Naive B cell (primary cell): ENCODE measurements around the gene SH3BGRL. TPM values are rescaled to one million over a fixed set of nuclear protein-coding genes. Genes with fewer than 3 reads are reported as not detected.

Source experiments
- ATAC-seq, 2 donors: fragments of 150-1000 bp; cut with Tn5 transposase; 2 replicates each; pipeline ENCODE4 v1.10.0; 2021; ENCODE audit warnings: low read depth in 2 of 2, mild to moderate bottlenecking in 2 of 2, moderate library complexity in 2 of 2
- DNase-seq: peaks from one replicate; pipeline ENCODE4 v3.0.0; 2022
- H3K27ac Mint-ChIP-seq, 6 donors: one replicate each; pipeline ENCODE4 v1.8.0; 2020 to 2022; ENCODE audit warnings: mild to moderate bottlenecking in 6 of 6, mixed read lengths in 6 of 6, moderate library complexity in 5 of 6, inconsistent platforms in 2 of 6
- H3K27me3 Mint-ChIP-seq, 3 donors: one replicate each; pipeline ENCODE4 v1.8.0; 2021 to 2022; ENCODE audit warnings: mixed read lengths in 3 of 3, mild to moderate bottlenecking in 1 of 3
- H3K36me3 Mint-ChIP-seq, 2 donors: one replicate each; pipeline ENCODE4 v1.8.0; 2020 to 2022; ENCODE audit warnings: mixed read lengths in 2 of 2, inconsistent platforms in 1 of 2, mild to moderate bottlenecking in 1 of 2
- H3K4me1 Mint-ChIP-seq, 3 donors: one replicate each; pipeline ENCODE4 v1.8.0; 2020 to 2022; ENCODE audit warnings: mixed read lengths in 3 of 3, inconsistent platforms in 1 of 3, mild to moderate bottlenecking in 1 of 3, moderate library complexity in 1 of 3
- H3K4me3 Mint-ChIP-seq, 8 donors: one replicate each; pipeline ENCODE4 v1.8.0; 2020 to 2022; ENCODE audit warnings: mild to moderate bottlenecking in 8 of 8, mixed read lengths in 8 of 8, moderate library complexity in 8 of 8, inconsistent platforms in 2 of 8
- H3K9me3 Mint-ChIP-seq, 7 donors: one replicate each; pipeline ENCODE4 v1.8.0; 2020 to 2022; ENCODE audit warnings: mixed read lengths in 7 of 7, mild to moderate bottlenecking in 5 of 7, inconsistent platforms in 2 of 7, moderate library complexity in 1 of 7
- polyA plus RNA-seq, 6 donors: library from polyadenylated mRNA; unstranded; fragments of 300-500 nt; fragmentation: Illumina TruSeq; gene quantifications; one replicate each; pipeline ENCODE4 v1.2.3, GENCODE V29; 2021; ENCODE audit warnings: low read depth in 6 of 6

Gene SH3BGRL
- polyA plus RNA-seq, 6 donors from 2014 or later, result 280 to 492 (median 351) TPM

- peaks cover 16 to 29% (median 21%) of the 10 kb centered on the region in 3 donors for H3K4me1 Mint-ChIP-seq
- ATAC-seq (no peak), DNase-seq (no peak)
- H3K9me3 Mint-ChIP-seq, result no peaks in the 10 kb centered on the region
- H3K4me3 Mint-ChIP-seq, result peak overlapping the region in 1 of 8 donors; percentile 13
- H3K27ac Mint-ChIP-seq, result peak overlapping the region in 2 of 6 donors; percentile 1 to 41
- no peaks in the 10 kb centered on the region for H3K27me3 Mint-ChIP-seq
- H3K36me3 Mint-ChIP-seq, result no peaks in the 10 kb centered on the region
Measured at GRCh38 chrX:81229901-81230300, 28.0 kb downstream of the SH3BGRL start.

DNA sequence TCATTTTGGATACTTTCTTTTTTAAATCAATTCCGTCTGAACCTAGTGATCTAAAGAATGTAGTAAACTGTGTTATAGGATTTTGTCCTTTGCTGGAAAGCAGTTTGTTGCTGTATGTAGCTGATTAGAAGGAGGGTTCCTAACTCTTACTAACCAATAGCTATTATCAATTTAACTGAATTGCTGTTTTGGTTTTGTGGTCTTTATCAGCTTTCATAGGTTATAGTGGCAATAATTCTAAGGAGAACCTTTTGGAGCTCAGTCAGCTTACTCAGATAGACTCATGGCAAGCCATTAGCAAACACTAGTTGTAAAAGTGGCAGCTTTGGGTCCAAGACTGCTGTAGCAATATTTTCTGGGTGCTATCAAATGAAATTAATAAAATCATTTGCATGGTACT lies 29.6 kb downstream of the SH3BGRL start:
- Mint-ChIP-seq H3K27me3 (no peaks in the 10 kb centered on the region), H3K4me1 (peaks cover 16 to 28% (median 21%) of the 10 kb centered on the region in 3 donors)

DNA sequence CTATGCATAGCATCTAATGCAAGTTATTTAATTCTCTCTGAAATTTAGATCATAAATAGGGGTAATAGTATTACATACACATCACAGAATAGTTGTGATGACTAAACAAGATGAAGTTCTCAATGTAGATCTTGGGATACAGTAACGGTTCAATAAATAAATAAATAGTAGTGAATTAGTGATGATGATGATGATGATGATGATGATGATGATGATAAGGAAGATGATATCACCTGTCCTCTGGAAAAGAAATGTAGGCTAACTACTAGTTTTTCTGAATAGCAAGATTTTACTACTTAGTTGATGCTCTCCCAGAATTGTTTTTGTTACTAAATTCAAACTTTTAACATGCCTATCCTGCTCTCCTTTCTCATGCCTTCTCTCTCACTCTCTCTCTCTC lies 30.3 kb downstream of the SH3BGRL start:
- ATAC-seq (no peak), DNase-seq (no peak)
- Mint-ChIP-seq H3K4me1 (peaks cover 16 to 28% (median 21%) of the 10 kb centered on the region in 3 donors), H3K27me3 (no peaks in the 10 kb centered on the region), H3K9me3 (peaks cover 0 to 2% (median 0%) of the 10 kb centered on the region in 7 donors), H3K4me3 (no peak overlapping the region), H3K27ac (peak overlapping the region in 2 of 6 donors; percentile 18 to 54), H3K36me3 (peaks cover 0 to 9% of the 10 kb centered on the region in 2 donors)

More for the DNA sequence above, 29.6 kb downstream of the SH3BGRL start:
- ATAC-seq (no peak), DNase-seq (no peak)
- Mint-ChIP-seq H3K27ac (no peak overlapping the region), H3K4me3 (no peak overlapping the region), H3K36me3 (peaks cover 0 to 2% of the 10 kb centered on the region in 2 donors), H3K9me3 (no peaks in the 10 kb centered on the region)

DNA sequence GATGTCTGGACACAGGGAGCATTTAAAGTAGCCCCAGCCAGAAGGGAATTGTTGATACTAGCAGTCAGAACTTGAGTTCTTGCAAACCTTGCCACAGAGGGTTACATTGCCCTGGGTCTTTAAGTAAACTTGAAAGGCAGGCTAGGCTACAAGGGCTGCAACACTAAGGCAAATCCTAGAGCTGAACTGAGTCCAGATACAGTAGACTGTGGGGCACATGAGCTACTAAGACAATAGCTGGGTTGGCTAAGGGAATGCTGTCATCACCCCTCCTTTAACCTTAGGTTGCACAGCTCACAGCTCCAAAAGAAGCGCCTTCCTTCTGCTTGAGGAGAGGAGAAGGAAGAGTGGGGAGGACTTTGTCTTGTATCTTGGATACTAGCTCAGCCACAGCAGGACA lies 35.6 kb downstream of the SH3BGRL start:
- Mint-ChIP-seq H3K27me3 (no peaks in the 10 kb centered on the region), H3K4me1 (peaks cover 0 to 7% (median 6%) of the 10 kb centered on the region in 3 donors), H3K9me3 (peaks cover 4 to 19% (median 14%) of the 10 kb centered on the region in 7 donors), H3K36me3 (peaks cover 12 to 38% of the 10 kb centered on the region in 2 donors), H3K27ac (no peak overlapping the region), H3K4me3 (no peak overlapping the region)
- no peak for DNase-seq
- no peak for ATAC-seq

- peak overlapping the region in 1 of 6 donors; percentile 50 for H3K27ac Mint-ChIP-seq
- H3K27me3 Mint-ChIP-seq, result no peaks in the 10 kb centered on the region
- peaks cover 0 to 13% (median 4%) of the 10 kb centered on the region in 3 donors for H3K4me1 Mint-ChIP-seq
- peaks cover 12 to 38% of the 10 kb centered on the region in 2 donors for H3K36me3 Mint-ChIP-seq
- ATAC-seq (no peak), DNase-seq (no peak)
- peaks cover 4 to 19% (median 14%) of the 10 kb centered on the region in 7 donors for H3K9me3 Mint-ChIP-seq
- H3K4me3 Mint-ChIP-seq, result no peak overlapping the region
Measured at GRCh38 chrX:81238166-81238565, 36.3 kb downstream of the SH3BGRL start.

DNA sequence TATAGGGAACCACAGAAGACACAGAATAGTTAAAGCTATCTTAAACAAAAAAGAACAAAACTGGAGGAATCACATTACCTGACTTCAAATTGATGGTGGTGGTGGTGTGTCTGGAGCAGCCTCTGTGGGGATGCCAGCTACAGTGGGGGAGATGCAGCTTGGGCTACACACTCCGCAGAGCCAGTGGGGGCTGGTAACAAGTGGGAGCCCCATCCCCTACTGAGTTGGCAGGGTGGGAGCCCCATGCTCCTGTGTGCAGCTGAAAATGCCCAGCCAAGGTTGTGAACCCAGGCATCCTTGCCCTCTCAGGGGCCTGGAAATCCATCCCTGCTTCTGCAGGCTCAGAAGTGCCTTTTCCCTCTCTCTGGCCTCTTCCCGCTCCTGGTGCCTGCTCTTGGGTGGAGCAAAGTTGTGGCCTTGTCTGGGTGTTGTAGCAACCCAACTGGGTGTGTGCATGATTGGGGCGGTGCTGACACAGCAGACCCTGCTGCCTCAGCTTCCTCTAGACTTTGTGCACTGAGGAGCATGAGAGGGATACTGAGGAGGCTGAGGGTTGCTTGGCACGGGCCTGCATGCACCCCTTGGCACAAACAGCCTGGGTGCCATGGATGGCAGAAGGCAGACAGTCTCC lies 38.9 kb downstream of the SH3BGRL start:
- no peak for ATAC-seq
- peaks cover 4 to 19% (median 14%) of the 10 kb centered on the region in 7 donors for H3K9me3 Mint-ChIP-seq
- no peak overlapping the region for H3K4me3 Mint-ChIP-seq
- H3K27me3 Mint-ChIP-seq, result no peaks in the 10 kb centered on the region
- H3K36me3 Mint-ChIP-seq, result peaks cover 12 to 38% of the 10 kb centered on the region in 2 donors
- peaks cover 0 to 13% (median 4%) of the 10 kb centered on the region in 3 donors for H3K4me1 Mint-ChIP-seq
- peak overlapping the region in 1 of 6 donors; percentile 44 for H3K27ac Mint-ChIP-seq
- no peak for DNase-seq

DNA sequence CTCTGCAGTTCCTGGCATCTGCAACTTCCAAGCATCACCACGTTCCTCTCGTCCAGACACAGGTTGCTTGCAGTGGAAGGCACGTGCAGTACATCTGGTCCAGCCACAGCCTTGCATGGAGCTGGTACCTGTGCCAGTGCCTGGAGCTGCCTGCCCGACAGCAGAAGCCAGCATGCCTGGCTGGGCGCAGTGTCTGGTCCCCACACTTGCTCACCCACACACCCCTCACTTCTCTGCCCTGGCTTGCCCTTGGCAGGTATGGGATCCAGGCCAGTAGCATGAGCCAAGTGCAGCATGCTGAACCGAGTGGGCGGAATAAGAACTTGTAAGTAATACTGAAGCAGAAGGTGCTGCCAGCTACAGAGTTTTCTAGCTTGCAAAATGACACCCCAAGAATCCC lies 39.9 kb downstream of the SH3BGRL start:
- H3K27ac Mint-ChIP-seq, result no peak overlapping the region
- ATAC-seq, result no peak
- DNase-seq, result no peak
- no peaks in the 10 kb centered on the region for H3K27me3 Mint-ChIP-seq
- H3K36me3 Mint-ChIP-seq, result peaks cover 12 to 34% of the 10 kb centered on the region in 2 donors
- H3K9me3 Mint-ChIP-seq, result peaks cover 4 to 19% (median 14%) of the 10 kb centered on the region in 7 donors
- no peak overlapping the region for H3K4me3 Mint-ChIP-seq
- H3K4me1 Mint-ChIP-seq, result peaks cover 0 to 13% (median 13%) of the 10 kb centered on the region in 3 donors

GRCh38 chrX:81255876-81256275 lies 54.0 kb downstream of the SH3BGRL start:
- ATAC-seq (no peak), DNase-seq (no peak)
- H3K27ac Mint-ChIP-seq, result peak overlapping the region in 2 of 6 donors; percentile 29 to 42
- peaks cover 0 to 4% of the 10 kb centered on the region in 2 donors for H3K36me3 Mint-ChIP-seq
- no peaks in the 10 kb centered on the region for H3K27me3 Mint-ChIP-seq
- H3K4me1 Mint-ChIP-seq, result peaks cover 0 to 18% (median 9%) of the 10 kb centered on the region in 3 donors
- no peaks in the 10 kb centered on the region for H3K9me3 Mint-ChIP-seq
- no peak overlapping the region for H3K4me3 Mint-ChIP-seq

DNA sequence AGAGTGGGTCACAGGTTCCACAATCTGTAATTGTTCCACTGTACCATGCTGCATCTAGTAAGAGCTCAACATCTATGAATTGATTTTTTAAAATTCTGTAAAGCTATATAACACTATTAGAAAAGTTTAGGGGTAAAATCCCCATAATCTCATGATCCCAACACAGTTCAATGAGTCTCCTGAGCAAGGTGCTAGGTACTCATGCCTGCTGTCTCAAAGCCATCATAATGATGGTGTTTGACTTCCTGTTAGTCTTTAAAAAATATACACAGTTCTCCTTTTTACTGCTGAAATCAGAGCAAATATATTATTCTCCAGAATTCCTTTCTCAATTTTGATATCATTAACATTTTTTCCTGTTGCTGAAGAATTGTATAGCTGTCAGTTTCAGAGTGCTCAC lies 55.9 kb downstream of the SH3BGRL start:
- ATAC-seq (peak; percentile 80 to 85), DNase-seq (no peak)
- Mint-ChIP-seq H3K27ac (peak overlapping the region in 3 of 6 donors; percentile 14 to 73 (median 65)), H3K9me3 (no peaks in the 10 kb centered on the region), H3K27me3 (no peaks in the 10 kb centered on the region), H3K4me3 (no peak overlapping the region), H3K36me3 (peaks cover 0 to 4% of the 10 kb centered on the region in 2 donors), H3K4me1 (peaks cover 5 to 18% (median 16%) of the 10 kb centered on the region in 3 donors)

DNA sequence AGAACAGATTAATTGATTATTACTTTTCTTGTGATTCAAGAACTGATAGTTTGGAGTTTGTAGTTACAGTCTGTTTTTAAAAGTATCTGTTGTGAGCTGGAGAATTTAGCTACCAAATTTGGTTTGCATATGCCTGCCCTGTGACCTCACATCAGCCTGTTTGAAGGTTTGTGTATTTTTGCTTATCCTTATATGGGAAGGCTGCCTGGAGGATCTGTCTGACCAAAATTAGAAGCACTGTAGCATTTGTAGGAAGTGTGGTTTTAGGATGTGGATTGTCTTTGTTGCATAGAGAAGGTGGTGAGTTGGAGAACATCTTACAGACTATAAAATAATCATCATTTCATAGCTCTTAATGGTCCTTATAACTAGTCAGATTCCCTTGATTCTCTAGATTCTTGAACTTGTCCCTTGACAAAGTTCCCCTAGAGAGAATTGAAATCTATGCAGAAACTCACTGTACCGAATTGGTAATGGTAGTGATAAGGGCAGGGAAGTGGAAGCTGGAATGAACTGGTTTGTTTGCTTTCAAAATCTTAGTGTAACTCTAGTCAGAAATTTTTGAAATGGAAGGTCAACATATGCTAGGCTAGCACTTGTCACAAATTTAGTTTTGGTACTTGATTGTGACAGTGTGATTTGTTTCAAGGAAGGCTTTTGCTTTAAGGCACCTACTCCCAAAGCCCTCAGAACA lies 57.3 kb downstream of the SH3BGRL start:
- DNase-seq, result no peak
- Mint-ChIP-seq H3K36me3 (no peaks in the 10 kb centered on the region), H3K27me3 (no peaks in the 10 kb centered on the region), H3K4me1 (peaks cover 9 to 22% (median 11%) of the 10 kb centered on the region in 3 donors), H3K4me3 (no peak overlapping the region), H3K9me3 (no peaks in the 10 kb centered on the region), H3K27ac (peak overlapping the region in 3 of 6 donors; percentile 0 to 49 (median 48))
- ATAC-seq, result no peak

DNA sequence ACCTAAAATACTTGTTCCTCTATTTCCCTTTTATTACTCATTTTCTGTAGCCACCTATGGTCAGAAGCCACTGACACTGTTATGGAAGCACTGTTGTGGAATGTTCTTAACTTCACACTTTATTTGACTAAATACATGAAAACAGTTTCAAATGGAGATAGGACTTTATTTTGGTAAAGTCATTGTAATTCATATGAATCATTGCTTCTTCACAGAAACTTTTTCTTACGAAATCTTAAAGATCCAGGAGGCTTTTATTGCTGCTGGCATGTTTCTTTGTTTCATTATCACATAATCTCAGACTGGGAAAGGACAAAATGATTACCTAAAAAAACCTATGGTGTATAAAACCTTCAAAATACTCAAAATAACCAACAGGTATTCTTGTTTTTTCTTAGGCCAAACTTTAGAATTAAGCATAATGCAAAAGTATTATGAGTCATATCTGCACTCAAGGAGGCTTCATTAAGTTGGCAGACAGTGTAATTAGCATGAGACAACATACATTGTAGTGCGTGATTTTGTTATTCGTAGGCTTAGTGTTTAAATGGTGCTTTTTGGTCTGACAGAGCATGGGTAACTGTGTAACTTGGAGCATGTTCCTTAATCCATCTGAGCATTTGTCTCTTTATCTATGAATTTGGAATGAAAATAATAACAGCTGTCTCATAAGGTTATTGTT lies 58.0 kb downstream of the SH3BGRL start:
- Mint-ChIP-seq H3K27me3 (no peaks in the 10 kb centered on the region), H3K9me3 (no peaks in the 10 kb centered on the region)

DNA sequence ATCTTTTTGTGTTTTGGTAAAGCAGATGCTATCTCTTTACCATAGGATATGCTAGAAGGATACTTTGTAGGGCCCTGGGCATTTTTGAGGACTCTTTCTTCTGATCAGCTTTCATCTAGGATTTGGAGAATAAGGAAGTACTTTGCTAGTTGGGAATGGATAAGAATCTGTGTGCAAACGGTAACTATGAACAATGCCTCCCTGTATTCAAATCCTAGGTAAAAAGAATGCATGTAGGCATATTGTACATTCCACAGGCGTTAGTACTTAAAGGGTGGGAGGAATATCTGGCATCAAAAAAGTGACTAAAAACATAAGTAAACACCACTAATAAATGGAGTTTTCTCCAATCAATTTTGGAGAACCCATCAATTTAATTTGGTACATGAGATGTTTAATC lies 59.7 kb downstream of the SH3BGRL start:
- peak overlapping the region in 1 of 6 donors; percentile 22 for H3K27ac Mint-ChIP-seq

More for the DNA sequence above, 58.0 kb downstream of the SH3BGRL start:
- no peak for ATAC-seq
- H3K4me1 Mint-ChIP-seq, result peaks cover 9 to 28% (median 11%) of the 10 kb centered on the region in 3 donors
- no peaks in the 10 kb centered on the region for H3K36me3 Mint-ChIP-seq
- H3K27ac Mint-ChIP-seq, result peak overlapping the region in 2 of 6 donors; percentile 44 to 48
- H3K4me3 Mint-ChIP-seq, result no peak overlapping the region
- DNase-seq, result no peak

DNA sequence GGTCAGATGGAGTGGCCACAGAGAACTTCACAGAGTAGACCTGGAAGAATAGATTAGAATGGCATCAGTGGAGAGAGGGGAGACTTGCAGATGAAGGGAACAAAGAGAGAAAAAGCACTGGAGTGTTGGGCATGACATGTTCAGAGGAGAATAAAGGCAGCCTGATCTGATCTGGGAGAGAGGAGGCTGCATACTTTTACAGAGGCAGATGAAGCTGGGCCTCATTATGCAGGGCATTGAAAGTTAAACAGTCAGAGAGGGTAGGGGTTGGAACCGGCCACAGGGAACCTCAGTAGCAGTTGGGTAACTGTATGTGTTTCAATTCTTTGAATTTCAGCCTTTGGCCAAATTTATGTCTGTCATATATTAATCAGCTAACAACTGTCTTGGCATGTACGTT lies 61.2 kb downstream of the SH3BGRL start:
- Mint-ChIP-seq H3K4me3 (no peak overlapping the region), H3K36me3 (no peaks in the 10 kb centered on the region), H3K9me3 (peaks cover 0 to 12% (median 0%) of the 10 kb centered on the region in 7 donors), H3K27ac (peak overlapping the region in 3 of 6 donors; percentile 7 to 83 (median 39)), H3K27me3 (no peaks in the 10 kb centered on the region), H3K4me1 (peaks cover 24 to 52% (median 26%) of the 10 kb centered on the region in 3 donors)
- ATAC-seq (no peak), DNase-seq (no peak)

More for the DNA sequence above, 59.7 kb downstream of the SH3BGRL start:
- H3K27me3 Mint-ChIP-seq, result no peaks in the 10 kb centered on the region
- peaks cover 0 to 12% (median 0%) of the 10 kb centered on the region in 7 donors for H3K9me3 Mint-ChIP-seq
- ATAC-seq (no peak), DNase-seq (no peak)
- no peak overlapping the region for H3K4me3 Mint-ChIP-seq
- peaks cover 14 to 37% (median 20%) of the 10 kb centered on the region in 3 donors for H3K4me1 Mint-ChIP-seq
- H3K36me3 Mint-ChIP-seq, result no peaks in the 10 kb centered on the region
